NT2/D1 (cell line): ENCODE measurements around the gene IVNS1ABP.
A peak's percentile ranks its signal among the peaks of the same experiment; 100 is the strongest.

ENCODE experiments used
- DNase-seq: peaks from one replicate; pipeline ENCODE4 v3.0.0-alpha.2; 2011; ENCODE audit warnings: low read depth, low spot score
- H3K27me3 ChIP-seq: 2 replicates; pipeline ENCODE4 v1.6.0; 2011; ENCODE audit warnings: mild to moderate bottlenecking; ENCODE audit not compliant: insufficient read length, insufficient read depth
- H3K36me3 ChIP-seq: 2 replicates; pipeline ENCODE4 v1.6.1; 2011; ENCODE audit warnings: mild to moderate bottlenecking, low read length, mixed read lengths; ENCODE audit not compliant: insufficient read depth, insufficient read length
- H3K4me1 ChIP-seq: 2 replicates; pipeline ENCODE4 v1.5.1; 2011; ENCODE audit not compliant: insufficient read depth, insufficient read length
- H3K4me3 ChIP-seq: 2 replicates; pipeline ENCODE4 v1.5.1; 2011; ENCODE audit warnings: low read depth; ENCODE audit not compliant: insufficient read length
- H3K9ac ChIP-seq: 2 replicates; pipeline ENCODE4 v1.6.0; 2011; ENCODE audit warnings: low read depth; ENCODE audit not compliant: insufficient read length
- H3K9me3 ChIP-seq: 2 replicates; pipeline ENCODE4 v1.5.1; 2011; ENCODE audit warnings: mild to moderate bottlenecking, low read length; ENCODE audit not compliant: insufficient read depth
- SUZ12 ChIP-seq: IDR thresholded peaks from 2 replicates; pipeline ENCODE4 v1.6.1; 2011; ENCODE audit not compliant: insufficient read length, insufficient read depth; ENCODE audit errors: extremely low read depth
- YY1 ChIP-seq: IDR thresholded peaks from 2 replicates; pipeline ENCODE4 v1.6.1; 2011; ENCODE audit not compliant: insufficient read length, insufficient read depth
- ZNF274 ChIP-seq: IDR thresholded peaks from 2 replicates; pipeline ENCODE4 v1.6.1; 2011; ENCODE audit warnings: mild to moderate bottlenecking, low read depth, low read length

Gene IVNS1ABP

GRCh38 chr1:185292237-185292636, 24.8 kb downstream of the IVNS1ABP start:
- Histone ChIP-seq H3K36me3 (peaks cover 47% of the 10 kb centered on the region), H3K9me3 (no peaks in the 10 kb centered on the region), H3K9ac (no peak overlapping the region), H3K4me3 (no peak overlapping the region), H3K27me3 (no peaks in the 10 kb centered on the region), H3K4me1 (no peaks in the 10 kb centered on the region)
- no peak for DNase-seq
- TF ChIP-seq SUZ12 (no peak), YY1 (no peak), ZNF274 (no peak)

- Histone ChIP-seq H3K27me3 (no peaks in the 10 kb centered on the region), H3K36me3 (peaks cover 41% of the 10 kb centered on the region), H3K4me1 (no peaks in the 10 kb centered on the region), H3K9ac (no peak overlapping the region), H3K9me3 (no peaks in the 10 kb centered on the region), H3K4me3 (no peak overlapping the region)
- TF ChIP-seq SUZ12 (no peak), YY1 (no peak), ZNF274 (no peak)
- no peak for DNase-seq
These were observed 25.4 kb downstream of the IVNS1ABP start for GRCh38 chr1:185291652-185292051.

GRCh38 chr1:185291159-185291558, 25.9 kb downstream of the IVNS1ABP start:
- Histone ChIP-seq H3K9ac (no peak overlapping the region), H3K9me3 (no peaks in the 10 kb centered on the region), H3K27me3 (no peaks in the 10 kb centered on the region), H3K36me3 (peaks cover 36% of the 10 kb centered on the region), H3K4me3 (no peak overlapping the region), H3K4me1 (no peaks in the 10 kb centered on the region)
- TF ChIP-seq YY1 (no peak), SUZ12 (no peak), ZNF274 (no peak)
- DNase-seq, result no peak

- TF ChIP-seq SUZ12 (no peak), YY1 (no peak), ZNF274 (no peak)
- Histone ChIP-seq H3K4me3 (no peak overlapping the region), H3K27me3 (no peaks in the 10 kb centered on the region), H3K36me3 (peaks cover 23% of the 10 kb centered on the region), H3K9ac (no peak overlapping the region), H3K9me3 (no peaks in the 10 kb centered on the region), H3K4me1 (peaks cover 3% of the 10 kb centered on the region)
- no peak for DNase-seq
These were observed 27.2 kb downstream of the IVNS1ABP start for GRCh38 chr1:185289880-185290279.

GRCh38 chr1:185288435-185288834, 28.6 kb downstream of the IVNS1ABP start:
- Histone ChIP-seq H3K4me1 (peaks cover 6% of the 10 kb centered on the region), H3K36me3 (peaks cover 10% of the 10 kb centered on the region), H3K4me3 (no peak overlapping the region), H3K27me3 (no peaks in the 10 kb centered on the region), H3K9ac (no peak overlapping the region), H3K9me3 (no peaks in the 10 kb centered on the region)
- DNase-seq, result no peak
- TF ChIP-seq YY1 (no peak), SUZ12 (no peak), ZNF274 (no peak)

- H3K4me1 ChIP-seq, result peaks cover 6% of the 10 kb centered on the region
- TF ChIP-seq SUZ12 (no peak), YY1 (no peak), ZNF274 (no peak)
- no peaks in the 10 kb centered on the region for H3K36me3 ChIP-seq
- no peak overlapping the region for H3K4me3 ChIP-seq
- DNase-seq, result no peak
- no peak overlapping the region for H3K9ac ChIP-seq
- H3K9me3 ChIP-seq, result no peaks in the 10 kb centered on the region
- H3K27me3 ChIP-seq, result no peaks in the 10 kb centered on the region
These were observed 29.6 kb downstream of the IVNS1ABP start for GRCh38 chr1:185287451-185287850.

GRCh38 chr1:185284533-185285276, 32.3 kb downstream of the IVNS1ABP start:
- no peak for TF ChIP-seq SUZ12
- TF ChIP-seq ZNF274, result no peak
- no peak for TF ChIP-seq YY1
- DNase-seq, result peak; percentile 11
- Histone ChIP-seq H3K4me1 (peaks cover 6% of the 10 kb centered on the region), H3K36me3 (no peaks in the 10 kb centered on the region), H3K9me3 (no peaks in the 10 kb centered on the region), H3K27me3 (no peaks in the 10 kb centered on the region), H3K9ac (no peak overlapping the region), H3K4me3 (no peak overlapping the region)
